GM21367 (cell line): ENCODE results near the gene OR2J3.
"Not testable (repeated sequence)": the region's sequence is repeated elsewhere in the genome, so short reads cannot be mapped to it uniquely, and the experiment has no call there.

Source experiments
- ATAC-seq: cut with Tn5 transposase; IDR thresholded peaks from one replicate; pipeline ENCODE4 v1.9.1; 2021; ENCODE audit not compliant: unreplicated experiment

The OR2J3 gene

DNA sequence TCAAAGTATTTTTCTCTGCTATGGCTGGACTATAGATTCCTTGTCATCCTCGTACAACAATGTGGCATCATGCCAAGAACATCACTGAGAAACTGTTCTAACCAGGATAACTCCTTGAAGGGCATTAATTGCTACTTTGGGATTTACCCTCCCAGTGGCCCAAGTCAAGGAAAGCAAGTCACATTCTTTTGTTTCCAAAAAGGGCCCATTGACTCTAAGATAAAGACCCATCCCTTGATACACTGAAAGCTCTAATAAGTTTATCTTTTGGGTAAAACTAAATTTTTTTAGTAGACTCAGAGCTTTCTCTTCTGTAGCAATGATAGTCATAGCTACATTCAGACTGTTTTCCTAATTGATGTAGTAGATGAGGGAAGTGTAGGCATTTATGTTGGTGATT lies at the start of gene OR2J3:
OR2J3 (plus strand) TSS at position 301 of the 400 bp plus-strand sequence. CDS start 3,833 bp downstream, outside the sequence.
- no peak for ATAC-seq

DNA sequence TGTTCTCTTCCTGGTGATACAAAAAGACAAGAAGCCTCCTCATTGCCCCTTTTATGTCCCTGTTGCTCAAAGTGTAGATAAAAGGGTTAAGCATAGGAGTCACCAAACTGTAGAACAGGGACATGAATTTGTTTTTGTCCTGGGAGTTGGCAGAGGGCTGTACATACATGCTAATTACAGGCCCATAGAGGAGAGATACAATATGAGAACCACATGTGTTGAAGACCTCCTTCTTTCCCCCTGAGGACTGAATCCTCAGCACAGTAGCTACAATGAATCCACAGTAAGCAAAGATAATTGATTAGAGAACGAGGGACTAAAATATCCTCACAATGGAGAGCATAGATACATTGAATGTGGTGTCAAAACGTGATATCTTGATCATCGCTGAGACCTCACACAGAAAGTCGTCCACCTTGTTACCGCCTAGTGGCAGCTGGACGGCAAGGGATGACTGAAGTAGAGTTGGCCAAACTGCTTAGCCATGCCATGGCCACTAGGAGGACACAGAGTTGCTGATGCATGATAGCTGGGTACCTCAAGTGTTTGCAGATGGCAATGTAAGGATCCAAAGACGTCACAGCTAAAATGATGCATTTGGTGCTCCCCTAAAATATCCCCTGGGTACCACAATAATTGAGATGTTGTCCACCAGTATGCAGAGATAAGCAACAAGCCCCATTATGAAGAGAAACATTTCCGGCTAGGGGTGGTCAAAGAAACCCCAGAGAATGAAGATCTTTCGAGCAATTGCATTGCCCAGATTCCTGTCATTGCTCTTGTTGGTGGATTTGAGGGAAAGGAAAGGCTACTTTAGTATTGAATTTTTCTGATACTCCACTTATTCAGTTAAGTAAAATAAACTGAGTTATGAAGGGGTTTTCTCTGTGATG lies 35.8 kb upstream of the OR2J3 start:
- no peak for ATAC-seq

GRCh38 chr6:29079203-29079602 lies 28.7 kb upstream of the OR2J3 start:
- no peak for ATAC-seq

DNA sequence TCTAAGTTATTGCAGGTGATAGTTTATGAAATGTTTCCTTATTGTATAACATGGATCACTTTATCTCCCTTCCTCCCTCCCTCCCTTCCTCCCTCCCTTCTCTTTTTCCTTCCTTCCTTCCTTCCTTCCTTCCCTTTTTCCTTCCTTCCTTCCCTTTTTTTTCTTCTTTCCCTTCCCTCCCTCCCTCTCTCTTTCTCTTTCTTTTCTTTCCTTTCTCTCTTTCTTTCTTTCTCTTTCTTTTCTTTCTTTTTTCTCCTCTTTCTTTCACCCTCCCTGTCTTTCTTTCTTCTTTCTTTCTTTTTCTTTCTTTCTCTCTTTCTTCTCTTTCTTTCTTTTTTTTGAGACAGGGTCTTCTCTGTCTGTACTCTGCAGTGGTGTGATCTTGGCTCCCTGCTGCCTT lies 26.5 kb upstream of the OR2J3 start:
- ATAC-seq: no peak

- no peak for ATAC-seq
Measured at GRCh38 chr6:29082457-29082856, 25.4 kb upstream of the OR2J3 start.

DNA sequence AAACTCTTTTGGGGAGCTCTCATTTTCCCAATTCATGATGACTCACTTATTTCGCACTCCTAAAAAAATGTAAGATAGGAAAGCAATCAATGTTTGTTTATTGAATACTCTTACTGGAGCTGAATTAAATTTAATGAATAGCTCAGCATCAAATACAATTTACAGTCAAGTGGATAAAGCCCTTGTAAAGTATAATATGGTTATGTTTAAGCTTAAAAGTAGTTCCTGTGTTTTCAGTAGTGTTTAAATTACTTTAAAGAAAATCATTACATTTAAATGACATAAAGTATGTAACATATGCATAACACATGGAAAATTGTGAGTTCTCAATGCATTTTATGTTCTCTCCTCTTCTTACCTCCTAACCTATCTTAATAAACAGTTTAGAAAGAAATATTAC lies 20.6 kb upstream of the OR2J3 start, which contains the start of gene OR2B3:
OR2B3 (minus strand) TSS at position 101 of the 400 bp plus-strand sequence; CDS start at position 36, 65 bp downstream.
- ATAC-seq: no peak

DNA sequence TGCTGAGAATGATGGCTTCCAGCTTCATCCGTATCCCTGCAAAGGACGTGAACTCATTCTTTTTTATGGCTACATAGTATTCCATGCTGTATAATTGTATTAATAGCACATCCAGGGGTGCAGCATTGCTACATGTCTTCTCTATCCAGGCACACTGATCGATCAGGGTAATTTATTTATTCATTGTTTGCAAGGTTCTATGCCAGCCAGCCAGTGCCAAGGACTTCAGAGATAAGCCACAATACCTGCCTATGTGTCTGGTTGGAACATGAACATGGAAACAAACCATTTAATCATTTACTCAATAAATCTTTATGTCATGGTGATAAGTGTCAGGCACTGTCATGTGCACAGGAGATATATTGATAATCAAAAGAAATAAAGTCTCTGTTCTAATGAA lies 14.9 kb upstream of the OR2J3 start:
- ATAC-seq: no peak

DNA sequence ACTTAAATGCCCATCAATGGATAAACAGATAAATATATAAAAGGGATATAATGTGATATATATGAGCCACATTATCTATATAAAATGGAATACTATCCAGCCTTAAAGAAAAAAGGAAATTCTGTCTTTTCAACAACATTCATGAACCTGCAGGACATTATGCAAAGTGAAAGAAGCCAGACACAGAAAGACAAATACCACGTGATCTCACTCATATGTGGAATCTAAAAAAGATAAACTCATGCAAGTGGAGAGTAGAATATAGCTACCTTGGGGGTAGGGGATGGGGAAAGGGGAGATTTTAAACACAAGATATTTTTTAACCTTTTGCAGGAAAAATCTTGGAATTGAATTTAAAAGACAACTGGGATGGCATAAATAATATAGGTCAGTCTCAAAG lies 10.1 kb upstream of the OR2J3 start:
- ATAC-seq: no peak

- no peak for ATAC-seq
Measured at GRCh38 chr6:29099190-29099589, 8.7 kb upstream of the OR2J3 start, which contains the start of gene OR2J1. OR2J1 (plus strand) TSS chr6:29099490; CDS start chr6:29100943, 1,453 bp downstream.

- ATAC-seq: no peak
Measured at GRCh38 chr6:29112135-29112534, 4.3 kb downstream of the OR2J3 start.

GRCh38 chr6:29114964-29115363 lies 7.1 kb downstream of the OR2J3 start:
- not testable (repeated sequence) for ATAC-seq

GRCh38 chr6:29129326-29130012 lies 21.6 kb downstream of the OR2J3 start:
- no peak for ATAC-seq

- ATAC-seq: no peak
Measured at GRCh38 chr6:29130644-29131043, 22.8 kb downstream of the OR2J3 start.

- ATAC-seq: no peak
Measured at GRCh38 chr6:29131691-29132090, 23.8 kb downstream of the OR2J3 start.

GRCh38 chr6:29137724-29138123 lies 29.9 kb downstream of the OR2J3 start:
- no peak for ATAC-seq

DNA sequence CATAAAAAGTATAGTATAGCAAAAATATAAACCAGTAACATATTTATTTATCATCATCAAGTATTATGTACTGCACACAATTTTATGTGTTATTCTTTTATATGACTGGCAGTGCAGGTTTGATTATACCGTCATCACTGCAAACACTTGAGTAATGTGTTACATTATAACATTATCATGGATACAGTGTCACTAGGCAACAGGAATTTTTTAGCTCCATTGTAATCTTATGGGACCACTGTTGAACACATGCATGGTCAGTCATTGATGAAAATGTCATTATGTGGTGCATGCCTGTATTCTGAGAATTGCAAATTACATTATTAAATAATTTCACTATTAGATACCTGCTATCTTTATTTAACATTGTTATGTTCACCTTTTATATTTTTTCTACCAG lies 33.7 kb downstream of the OR2J3 start:
- ATAC-seq: no peak

DNA sequence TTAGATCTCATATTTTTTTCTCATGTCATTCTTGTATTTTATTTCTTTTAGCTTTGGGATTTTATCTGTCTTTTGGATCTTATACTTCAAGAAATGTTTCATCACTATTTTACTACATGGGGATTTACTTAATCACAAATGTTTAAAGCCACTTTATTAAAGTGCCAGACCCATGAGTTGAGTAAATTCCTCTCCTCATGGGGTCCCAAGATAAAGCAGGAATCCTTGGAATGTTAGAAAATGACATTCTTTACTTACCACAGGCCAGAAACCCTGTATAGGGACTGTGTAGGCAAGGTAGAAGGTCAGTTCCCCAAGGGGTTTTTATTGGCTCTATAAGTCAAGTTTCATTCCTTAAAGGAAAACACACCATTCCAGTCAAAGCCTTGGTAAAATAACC lies 34.5 kb downstream of the OR2J3 start:
- no peak for ATAC-seq

DNA sequence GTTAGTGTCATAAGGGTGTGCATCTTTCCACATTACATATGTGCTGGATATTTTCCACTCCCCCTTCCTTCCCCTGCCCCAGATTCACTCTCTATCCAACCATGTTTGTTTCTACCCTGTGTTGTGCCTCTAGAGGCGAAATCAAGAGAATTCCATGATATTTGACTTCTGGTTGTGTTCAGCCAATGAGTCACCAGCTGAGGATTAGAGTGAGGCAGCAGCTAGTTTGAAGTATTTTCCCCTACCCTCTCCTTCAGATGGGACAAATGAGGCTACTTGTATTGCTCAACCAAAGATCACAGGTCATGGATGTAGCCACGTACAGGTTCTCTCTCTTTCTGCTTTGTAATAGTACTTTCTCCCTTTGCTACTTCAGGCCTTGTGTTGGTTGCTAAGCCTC lies 38.3 kb downstream of the OR2J3 start:
- ATAC-seq: no peak

GRCh38 chr6:29147074-29147473 lies 39.2 kb downstream of the OR2J3 start:
- ATAC-seq: no peak

DNA sequence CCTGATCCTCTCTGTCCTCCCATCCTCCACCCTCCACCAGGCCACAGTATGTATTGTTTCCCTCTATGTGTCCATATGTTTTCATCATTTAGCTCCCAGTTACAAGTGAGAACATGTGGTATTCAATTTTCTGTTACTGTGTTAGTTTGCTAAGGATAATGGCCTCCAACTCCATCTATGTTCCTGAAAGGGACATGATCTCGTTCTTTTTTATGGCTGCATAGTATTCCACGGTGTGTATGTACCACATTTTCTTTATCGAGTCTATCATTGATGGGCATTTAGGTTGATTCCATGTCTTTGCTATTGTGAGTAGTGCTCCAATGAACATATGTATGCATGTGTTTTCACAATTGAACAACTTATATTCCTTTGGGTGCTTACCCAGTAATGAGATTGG lies 41.6 kb downstream of the OR2J3 start:
- not testable (repeated sequence) for ATAC-seq

DNA sequence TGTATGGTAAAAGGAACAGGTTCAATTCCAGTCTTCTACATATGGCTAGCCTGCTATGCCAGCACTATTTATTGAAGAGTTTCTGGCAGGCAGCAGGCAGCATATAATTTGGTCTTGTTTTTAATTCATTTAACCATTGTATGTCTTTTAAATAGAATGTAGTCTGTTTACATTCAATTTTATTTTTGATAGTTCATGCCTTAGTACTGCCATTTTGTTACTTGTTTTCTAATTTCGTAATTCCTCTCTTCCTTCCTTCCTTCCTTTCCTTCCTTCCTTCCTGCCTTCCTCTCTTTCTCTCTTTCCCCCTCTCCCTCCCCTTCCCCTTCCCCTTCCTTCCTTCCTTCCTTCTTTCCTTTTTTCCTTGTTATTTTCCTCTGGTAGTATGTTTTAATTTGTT lies 45.2 kb downstream of the OR2J3 start:
- no peak for ATAC-seq

DNA sequence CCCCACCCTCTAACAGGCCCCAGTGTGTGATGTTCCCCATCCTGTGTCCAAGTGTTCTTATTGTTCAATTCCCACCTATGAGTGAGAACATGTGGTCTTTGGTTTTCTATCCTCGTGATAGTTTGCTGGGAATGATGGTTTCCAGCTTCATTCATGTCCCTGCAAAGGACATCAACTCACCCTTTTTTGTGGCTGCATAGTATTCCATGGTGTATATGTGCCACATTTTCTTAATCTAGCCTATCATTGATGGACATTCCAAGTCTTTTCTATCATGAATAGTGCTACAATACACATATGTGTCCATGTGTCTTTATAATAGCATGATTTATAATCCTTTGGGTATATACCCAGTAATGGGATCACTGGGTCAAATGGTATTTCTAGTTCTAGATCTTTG lies 47.3 kb downstream of the OR2J3 start:
- ATAC-seq: not testable (repeated sequence)
